BLaER1 (cell line): Measurements from ENCODE around the gene CIITA.

ENCODE experiments used
- H3K27ac ChIP-seq: shearing (Covaris generic); formaldehyde crosslinking; 2 replicates; pipeline ENCODE4 v1.8.1; 2022
- H3K27me3 ChIP-seq: shearing (Covaris generic); formaldehyde crosslinking; 2 replicates; pipeline ENCODE4 v1.8.1; 2022
- H3K36me3 ChIP-seq: shearing (Covaris generic); formaldehyde crosslinking; 2 replicates; pipeline ENCODE4 v1.8.1; 2022
- H3K4me1 ChIP-seq: shearing (Covaris generic); formaldehyde crosslinking; 2 replicates; pipeline ENCODE4 v1.8.1; 2022
- H3K4me2 ChIP-seq: shearing (Covaris generic); formaldehyde crosslinking; 2 replicates; pipeline ENCODE4 v1.8.1; 2022
- H3K4me3 ChIP-seq: shearing (Covaris generic); formaldehyde crosslinking; 2 replicates; pipeline ENCODE4 v1.8.1; 2022
- H3K9ac ChIP-seq: shearing (Covaris generic); formaldehyde crosslinking; 2 replicates; pipeline ENCODE4 v1.8.1; 2022
- H3K9me3 ChIP-seq: shearing (Covaris generic); formaldehyde crosslinking; 2 replicates; pipeline ENCODE4 v1.8.1; 2022
- H4K20me1 ChIP-seq: shearing (Covaris generic); formaldehyde crosslinking; 2 replicates; pipeline ENCODE4 v1.8.1; 2022
- Cebpa-rat ChIP-seq: shearing (Covaris generic); IDR thresholded peaks from 2 replicates; pipeline ENCODE4 v1.8.1; 2022

The CIITA gene

DNA sequence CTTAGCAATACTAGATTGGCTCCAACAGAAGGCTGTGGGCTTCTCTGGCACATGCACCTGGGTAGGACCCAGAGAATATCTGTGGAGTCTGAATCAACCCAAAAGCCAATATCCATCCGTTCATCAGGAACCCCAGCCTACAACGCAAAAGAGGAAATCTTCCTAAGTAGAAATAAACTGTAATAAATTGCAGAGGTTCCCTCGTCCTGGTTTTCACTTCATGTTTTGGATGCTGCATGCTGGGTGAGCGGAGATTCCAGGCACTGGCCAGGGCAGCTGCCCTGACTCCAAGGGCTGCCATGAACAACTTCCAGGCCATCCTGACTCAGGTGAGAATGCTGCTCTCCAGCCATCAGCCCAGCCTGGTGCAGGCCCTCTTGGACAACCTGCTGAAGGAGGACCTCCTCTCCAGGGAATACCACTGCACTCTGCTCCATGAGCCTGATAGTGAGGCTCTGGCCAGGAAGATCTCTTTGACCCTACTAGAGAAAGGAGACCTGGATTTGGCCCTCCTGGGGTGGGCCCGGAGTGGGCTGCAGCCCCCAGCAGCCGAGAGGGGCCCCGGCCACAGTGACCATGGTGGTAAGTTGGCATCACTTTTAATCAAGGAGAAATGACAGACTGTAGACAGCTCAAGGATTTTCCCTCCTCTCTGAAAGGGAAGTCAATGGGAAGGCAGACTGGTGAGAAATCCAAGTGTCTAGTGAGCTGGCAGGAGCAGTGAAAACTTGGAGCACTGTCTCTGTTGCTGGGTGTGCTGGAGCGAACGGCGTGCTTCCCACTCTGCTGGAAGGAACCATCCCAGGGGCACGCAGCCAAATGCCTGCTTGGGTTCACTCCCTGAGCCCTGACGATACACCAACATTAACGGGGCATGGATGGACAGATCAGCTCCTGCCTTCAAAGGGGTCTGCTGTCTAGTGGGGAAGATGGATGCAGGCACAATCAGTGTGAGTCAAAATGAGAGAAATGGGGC is 10.7 kb upstream of the CIITA start:
- H3K9ac ChIP-seq = peak overlapping the region; percentile 81
- H3K36me3 ChIP-seq = no peaks in the 10 kb centered on the region
- H3K4me3 ChIP-seq = no peak overlapping the region
- peaks cover 74% of the 10 kb centered on the region for H3K4me1 ChIP-seq
- H3K27ac ChIP-seq = peak overlapping the region; percentile 94
- H3K9me3 ChIP-seq = peaks cover 12% of the 10 kb centered on the region
- TF ChIP-seq Cebpa-rat = no peak
- no peaks in the 10 kb centered on the region for H3K27me3 ChIP-seq
- no peaks in the 10 kb centered on the region for H4K20me1 ChIP-seq
- H3K4me2 ChIP-seq = peak overlapping the region; percentile 83

DNA sequence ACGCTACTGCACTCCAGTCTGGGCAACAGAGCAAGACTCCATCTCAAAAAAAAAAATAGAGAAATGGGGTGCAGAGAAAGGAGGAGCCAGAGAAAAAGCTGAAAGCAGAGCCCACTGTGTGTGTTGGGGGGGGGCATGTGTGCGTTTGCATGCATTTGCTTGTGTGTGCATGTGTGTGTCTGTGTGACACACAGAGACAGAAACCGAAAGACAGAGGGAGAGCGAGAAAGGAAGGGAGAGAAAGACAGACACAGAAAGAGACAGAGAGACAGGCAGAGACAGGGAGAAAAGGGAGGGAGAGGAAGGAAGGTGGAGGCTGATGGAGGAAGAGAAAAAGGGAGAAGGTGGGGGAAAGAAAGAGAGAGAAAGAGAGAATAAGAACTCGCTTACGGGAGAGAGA is 9.8 kb upstream of the CIITA start:
- Histone ChIP-seq H3K9me3 (peaks cover 12% of the 10 kb centered on the region), H3K36me3 (no peaks in the 10 kb centered on the region), H3K4me1 (peaks cover 82% of the 10 kb centered on the region), H3K4me3 (no peak overlapping the region), H4K20me1 (no peaks in the 10 kb centered on the region), H3K9ac (peak overlapping the region; percentile 81), H3K27me3 (no peaks in the 10 kb centered on the region), H3K27ac (peak overlapping the region; percentile 94), H3K4me2 (peak overlapping the region; percentile 83)
- TF ChIP-seq Cebpa-rat = no peak

DNA sequence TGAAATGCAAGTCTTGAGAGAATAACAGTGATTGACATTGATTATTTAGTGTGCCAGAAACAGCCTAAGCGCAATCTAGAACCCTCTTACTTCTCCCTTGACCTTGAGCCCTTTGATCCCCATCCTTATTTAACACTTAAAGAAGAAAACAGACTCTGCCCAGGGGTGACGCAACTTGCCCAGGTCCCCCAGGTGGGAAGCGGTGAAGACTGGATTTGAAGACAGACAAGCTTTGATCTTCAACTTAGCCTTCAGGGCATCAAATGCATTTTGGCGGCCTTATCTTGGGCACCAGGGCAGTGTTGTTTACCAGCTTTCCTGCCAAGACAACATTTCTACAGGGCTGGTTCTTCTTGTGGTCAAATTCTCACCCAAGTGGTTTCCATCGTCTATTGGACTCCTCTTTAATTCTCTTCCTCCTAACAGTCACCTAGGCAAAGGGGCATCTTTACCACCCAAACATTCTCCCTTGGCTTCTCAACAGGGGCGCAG is 8.9 kb upstream of the CIITA start:
- H4K20me1 ChIP-seq = no peaks in the 10 kb centered on the region
- H3K4me1 ChIP-seq = peaks cover 85% of the 10 kb centered on the region
- H3K4me2 ChIP-seq = peak overlapping the region; percentile 83
- no peaks in the 10 kb centered on the region for H3K27me3 ChIP-seq
- TF ChIP-seq Cebpa-rat = 0 out of 2 replicates have a peak, but pooled peaks have one; percentile 37
- H3K4me3 ChIP-seq = peak overlapping the region; percentile 49
- peak overlapping the region; percentile 81 for H3K9ac ChIP-seq
- H3K36me3 ChIP-seq = no peaks in the 10 kb centered on the region
- H3K9me3 ChIP-seq = peaks cover 12% of the 10 kb centered on the region
- H3K27ac ChIP-seq = peak overlapping the region; percentile 94

DNA sequence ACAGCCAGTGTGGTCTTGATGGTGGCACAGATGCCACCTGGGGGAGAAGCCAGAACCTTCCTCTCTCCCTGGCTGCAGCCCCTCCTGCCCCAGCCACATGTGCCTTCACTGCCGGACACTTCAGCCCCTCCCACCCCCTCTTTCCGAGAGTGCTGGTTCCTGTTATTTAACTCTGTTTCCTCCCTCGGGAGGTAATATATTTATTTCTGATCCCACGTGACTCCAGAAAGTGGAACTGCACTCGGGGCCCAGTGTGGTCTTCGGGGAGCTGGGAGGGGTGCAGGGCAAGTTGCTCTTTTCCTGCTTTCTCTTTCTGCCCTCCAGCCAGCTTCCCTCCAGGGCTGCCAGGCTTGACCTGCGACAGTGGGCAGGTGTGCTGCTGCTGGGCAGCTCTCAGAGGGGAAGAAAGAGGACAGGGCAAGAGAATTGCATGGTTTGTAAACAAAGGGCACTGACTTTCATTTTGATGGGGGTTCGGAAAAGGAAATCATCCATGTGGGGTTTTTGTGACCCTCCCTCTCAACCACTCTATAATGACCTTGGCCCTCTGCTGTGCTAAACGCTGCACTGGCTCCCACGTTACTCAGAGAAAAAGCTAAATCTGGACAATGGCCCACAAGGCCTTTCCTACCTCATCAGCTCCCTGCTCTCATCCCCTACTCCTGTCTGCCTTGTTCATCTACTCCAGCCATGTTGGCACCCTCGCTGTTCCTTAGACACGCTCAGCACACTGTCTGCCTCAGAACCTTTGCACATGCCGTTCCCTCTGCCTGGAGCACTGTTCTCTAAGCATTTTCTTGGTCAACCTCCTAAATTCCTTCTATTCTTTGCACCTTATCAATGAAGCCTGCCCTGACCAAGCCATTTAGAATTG is 8.2 kb upstream of the CIITA start:
- Histone ChIP-seq H3K27ac (peak overlapping the region; percentile 94), H3K4me3 (peak overlapping the region; percentile 49), H3K27me3 (no peaks in the 10 kb centered on the region), H3K4me1 (peaks cover 92% of the 10 kb centered on the region), H3K4me2 (peak overlapping the region; percentile 83), H3K9me3 (peaks cover 11% of the 10 kb centered on the region), H4K20me1 (no peaks in the 10 kb centered on the region), H3K36me3 (no peaks in the 10 kb centered on the region), H3K9ac (peak overlapping the region; percentile 81)
- TF ChIP-seq Cebpa-rat = no peak

DNA sequence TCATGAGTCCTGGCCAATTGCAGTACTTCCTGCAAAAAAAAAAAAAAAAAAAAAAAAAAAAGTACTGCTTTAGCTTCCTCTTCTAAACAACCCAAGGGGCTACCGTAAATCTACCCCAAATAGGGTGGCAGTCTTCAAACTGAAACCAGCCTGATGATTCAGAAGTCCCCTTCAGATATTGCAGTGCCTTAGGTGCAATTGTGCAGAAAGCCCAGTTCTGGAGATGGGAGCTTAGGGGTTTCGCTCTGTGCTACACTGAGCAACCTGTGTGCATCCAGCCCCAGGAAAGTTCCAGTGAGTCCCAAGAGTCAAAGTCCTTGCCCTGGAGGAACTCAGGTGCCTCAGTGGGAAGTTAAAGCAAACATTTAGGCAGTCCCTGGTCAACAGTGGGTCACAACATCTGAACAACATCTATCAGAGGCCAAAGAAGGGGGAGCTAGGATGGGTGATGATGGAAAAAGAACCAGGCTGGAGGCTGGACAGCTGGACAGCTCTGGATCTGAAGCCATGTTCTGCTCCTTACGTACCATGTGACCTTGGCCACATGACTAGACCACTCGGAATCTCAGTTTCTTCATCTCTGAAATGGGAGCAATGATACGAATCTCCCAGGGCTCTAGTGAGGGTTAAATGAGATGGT is 6.7 kb upstream of the CIITA start:
- peak overlapping the region; percentile 61; the same call in 1 of the 2 replicates for H3K9ac ChIP-seq
- no peaks in the 10 kb centered on the region for H3K36me3 ChIP-seq
- peaks cover 98% of the 10 kb centered on the region for H3K4me1 ChIP-seq
- H3K4me2 ChIP-seq = peak overlapping the region; percentile 83
- H4K20me1 ChIP-seq = no peaks in the 10 kb centered on the region
- H3K27me3 ChIP-seq = no peaks in the 10 kb centered on the region
- no peak overlapping the region for H3K4me3 ChIP-seq
- TF ChIP-seq Cebpa-rat = no peak
- H3K9me3 ChIP-seq = no peaks in the 10 kb centered on the region
- H3K27ac ChIP-seq = peak overlapping the region; percentile 94

DNA sequence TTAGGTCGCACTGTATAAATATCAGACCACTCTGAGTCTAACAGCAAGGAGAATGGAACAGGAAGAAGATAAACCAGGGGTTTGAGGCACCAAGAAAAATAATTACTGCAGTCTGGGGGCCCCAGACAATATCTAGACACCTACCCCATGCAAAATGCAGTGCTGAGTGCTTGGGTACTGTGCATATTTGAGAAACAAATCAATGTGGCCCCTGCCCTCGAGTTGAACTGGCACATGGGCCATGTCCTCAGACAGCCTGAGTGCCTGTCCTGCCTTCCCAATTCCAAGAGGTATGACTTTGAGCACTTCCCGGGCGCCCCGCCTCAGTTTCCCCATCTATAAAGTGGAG is 6.2 kb upstream of the CIITA start:
- H3K4me1 ChIP-seq = peaks cover 98% of the 10 kb centered on the region

DNA sequence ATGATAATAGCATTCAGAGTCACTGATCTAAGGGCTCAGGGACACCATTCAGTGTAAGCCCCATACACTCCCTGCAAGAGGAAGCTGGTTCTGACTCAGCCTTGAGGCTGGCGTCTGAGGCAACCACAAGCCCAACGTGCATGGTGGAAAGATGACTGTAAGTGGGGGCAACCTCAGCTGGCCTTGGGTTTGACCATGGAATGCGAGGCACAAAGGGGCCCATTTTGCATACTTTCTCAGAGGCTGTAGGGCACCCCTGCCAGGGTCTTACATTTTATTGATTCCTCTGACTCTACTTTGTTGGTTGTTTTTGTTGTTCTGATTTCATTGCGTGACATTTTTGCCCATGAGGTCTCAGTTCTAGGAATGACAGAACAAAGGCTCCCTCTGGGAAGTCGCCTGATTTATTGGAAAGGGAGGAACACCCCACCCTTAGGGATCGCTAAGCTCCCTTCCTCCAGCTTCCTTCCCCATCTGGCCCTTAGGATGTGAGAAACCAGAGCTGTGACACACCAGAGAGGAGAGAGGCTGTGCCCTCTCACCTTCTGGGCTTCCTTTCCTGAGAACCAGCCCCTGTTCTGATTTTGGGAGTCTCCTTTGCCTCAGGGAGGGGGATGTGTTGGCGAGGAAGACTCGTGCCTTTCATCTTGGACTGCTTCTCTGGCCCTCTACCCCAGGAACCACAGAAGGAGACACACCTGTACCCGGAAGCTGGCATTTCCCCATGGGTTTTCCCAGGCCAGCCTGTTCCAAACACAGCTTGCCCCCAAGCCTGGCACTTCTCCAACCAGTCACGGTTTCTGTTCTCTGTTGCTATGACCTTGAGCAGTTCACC is 5.6 kb upstream of the CIITA start:
- Histone ChIP-seq H3K9ac (peak overlapping the region; percentile 61; the same call in 1 of the 2 replicates), H3K4me3 (no peak overlapping the region), H3K9me3 (no peaks in the 10 kb centered on the region), H3K36me3 (no peaks in the 10 kb centered on the region), H3K4me1 (peaks cover 98% of the 10 kb centered on the region), H3K27ac (peak overlapping the region; percentile 94), H4K20me1 (no peaks in the 10 kb centered on the region), H3K27me3 (no peaks in the 10 kb centered on the region), H3K4me2 (peak overlapping the region; percentile 83)
- no peak for TF ChIP-seq Cebpa-rat

More for the DNA sequence above, 6.2 kb upstream of the CIITA start:
- Histone ChIP-seq H3K27ac (peak overlapping the region; percentile 94), H3K4me3 (no peak overlapping the region), H3K36me3 (no peaks in the 10 kb centered on the region), H3K27me3 (no peaks in the 10 kb centered on the region), H4K20me1 (no peaks in the 10 kb centered on the region), H3K4me2 (peak overlapping the region; percentile 83), H3K9ac (peak overlapping the region; percentile 61; the same call in 1 of the 2 replicates), H3K9me3 (no peaks in the 10 kb centered on the region)
- TF ChIP-seq Cebpa-rat = no peak

DNA sequence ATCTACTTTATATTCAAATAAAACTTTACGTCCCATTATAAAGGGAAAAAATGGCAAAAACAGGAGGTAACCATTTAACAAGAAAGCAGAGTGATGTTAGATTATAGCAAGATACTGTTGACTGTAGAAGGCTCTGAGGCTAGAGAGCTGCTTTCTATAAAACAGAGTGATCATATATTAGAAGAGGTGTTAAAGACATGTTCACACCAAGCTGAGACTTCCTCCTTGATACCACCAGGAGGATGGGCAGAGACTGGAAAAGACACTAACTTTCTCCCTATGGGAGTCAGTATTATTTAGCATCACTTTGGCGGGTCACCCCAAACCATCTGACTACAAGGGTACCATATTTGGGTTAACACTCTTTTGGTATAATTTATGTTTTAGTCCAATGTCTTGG is 687 bp upstream of the CIITA start:
- H3K36me3 ChIP-seq = peaks cover 16% of the 10 kb centered on the region; the same call in 1 of the 2 replicates
- peaks cover 69% of the 10 kb centered on the region for H3K4me1 ChIP-seq
- peak overlapping the region; percentile 90 for H3K4me3 ChIP-seq
- no peaks in the 10 kb centered on the region for H3K27me3 ChIP-seq
- H4K20me1 ChIP-seq = peaks cover 22% of the 10 kb centered on the region
- peak overlapping the region; percentile 93 for H3K27ac ChIP-seq
- H3K9me3 ChIP-seq = no peaks in the 10 kb centered on the region
- H3K9ac ChIP-seq = peak overlapping the region; percentile 94
- peak overlapping the region; percentile 94 for H3K4me2 ChIP-seq
- TF ChIP-seq Cebpa-rat = no peak
